Muscle of leg (tissue), 11 donors: ENCODE data around the gene ROBO2. TPM values are rescaled to one million over a fixed set of nuclear protein-coding genes. Genes with fewer than 3 reads are reported as not detected.

Source experiments
- DNase-seq: peaks from one replicate; pipeline ENCODE4 v3.0.0; 2013
- H3K27ac ChIP-seq: one replicate; pipeline ENCODE4 v1.5.1; 2013; ENCODE audit warnings: mild to moderate bottlenecking, low read length, control low read depth
- H3K27me3 ChIP-seq: one replicate; pipeline ENCODE4 v1.6.1; 2013; ENCODE audit warnings: low read length; ENCODE audit not compliant: control insufficient read depth, insufficient read depth
- H3K36me3 ChIP-seq: one replicate; pipeline ENCODE4 v1.6.1; 2013; ENCODE audit warnings: low read length; ENCODE audit not compliant: control insufficient read depth, insufficient read depth
- H3K4me1 ChIP-seq: one replicate; pipeline ENCODE4 v1.6.1; 2013; ENCODE audit warnings: low read length; ENCODE audit not compliant: control insufficient read depth, insufficient read depth
- H3K4me3 ChIP-seq: one replicate; pipeline ENCODE4 v1.5.1; 2013; ENCODE audit warnings: low read length, control low read depth
- H3K9me3 ChIP-seq: replicated peaks from 2 replicates; pipeline ENCODE4 v1.6.1; 2013; ENCODE audit warnings: low read depth, low read length; ENCODE audit not compliant: control insufficient read depth
- WGBS: methylation state at CpG from one replicate; pipeline ENCODE4 v1.1.5; 2013; ENCODE audit warnings: missing lambda C conversion rate; ENCODE audit not compliant: insufficient coverage; 5-methylcytosine and 5-hydroxymethylcytosine counted together
- polyA plus RNA-seq, 8 donors: library from polyadenylated mRNA; unstranded; fragments of 120-200 nt; gene quantifications; one replicate each; pipeline versions ENCODE4 v1.2.1 to v1.2.3, GENCODE V29; 2013; ENCODE audit warnings: inconsistent platforms in 1 of 8, low replicate concordance in 1 of 8; ENCODE audit not compliant: insufficient read length in 8 of 8, insufficient read depth in 1 of 8
- total RNA-seq: library from RNA; stranded (reverse); fragments of 120-200 nt; gene quantifications from one replicate; pipeline ENCODE4 v1.2.4, GENCODE V29; 2013

ROBO2 gene
- total and polyA plus RNA-seq, 9 donors: 2.8 to 14.6 (median 4.8) TPM

DNA sequence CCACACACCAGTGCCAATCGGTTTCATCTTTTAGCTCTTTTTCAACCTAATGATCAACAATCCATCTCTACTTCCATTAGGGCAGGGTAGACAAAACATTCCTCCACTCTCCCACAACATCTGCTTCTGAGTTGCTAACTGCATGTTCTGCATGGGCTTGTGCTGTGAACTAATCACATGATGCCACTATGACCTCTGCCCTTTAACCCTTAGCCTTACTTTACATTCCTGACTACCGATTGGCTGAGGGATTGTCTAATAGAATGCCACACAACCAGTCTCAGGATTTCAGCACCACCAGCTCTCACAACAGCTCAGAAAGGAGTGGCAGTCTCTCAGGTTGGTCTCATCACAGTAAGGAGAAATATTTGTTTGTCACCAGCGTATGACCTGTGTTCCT lies 562.8 kb downstream of the ROBO2 start:
- H3K9me3 ChIP-seq: no peaks in the 10 kb centered on the region
- no peaks in the 10 kb centered on the region for H3K36me3 ChIP-seq
- H3K4me3 ChIP-seq: no peak overlapping the region
- no CpG with 5 or more reads among the region's 3 CpGs for WGBS
- DNase-seq: no peak
- no peaks in the 10 kb centered on the region for H3K27me3 ChIP-seq
- no peaks in the 10 kb centered on the region for H3K4me1 ChIP-seq
- no peak overlapping the region for H3K27ac ChIP-seq

DNA sequence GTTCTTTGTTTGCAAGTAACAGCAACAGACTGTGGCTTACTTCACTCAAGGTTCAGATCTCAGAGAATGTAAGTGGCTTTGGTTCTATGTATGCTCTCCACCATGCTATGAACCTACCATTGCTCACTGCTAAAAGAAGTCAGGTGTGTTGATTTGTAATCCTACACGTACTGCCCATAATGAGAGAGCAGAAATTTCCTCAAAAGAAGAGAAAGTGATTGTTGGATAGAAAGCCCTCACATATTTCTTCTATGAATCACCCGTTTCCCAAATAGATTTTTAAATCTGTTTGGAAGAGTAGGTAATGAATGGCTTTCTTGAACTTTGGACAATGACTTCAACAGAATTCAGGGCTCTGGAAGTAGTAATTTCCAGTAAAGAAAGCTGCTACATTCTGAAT lies 565.4 kb downstream of the ROBO2 start:
- Histone ChIP-seq H3K4me1 (no peaks in the 10 kb centered on the region), H3K27ac (no peak overlapping the region), H3K36me3 (no peaks in the 10 kb centered on the region), H3K27me3 (no peaks in the 10 kb centered on the region), H3K4me3 (no peak overlapping the region), H3K9me3 (no peaks in the 10 kb centered on the region)
- no peak for DNase-seq
- WGBS: no CpG with 5 or more reads among the region's 2 CpGs

DNA sequence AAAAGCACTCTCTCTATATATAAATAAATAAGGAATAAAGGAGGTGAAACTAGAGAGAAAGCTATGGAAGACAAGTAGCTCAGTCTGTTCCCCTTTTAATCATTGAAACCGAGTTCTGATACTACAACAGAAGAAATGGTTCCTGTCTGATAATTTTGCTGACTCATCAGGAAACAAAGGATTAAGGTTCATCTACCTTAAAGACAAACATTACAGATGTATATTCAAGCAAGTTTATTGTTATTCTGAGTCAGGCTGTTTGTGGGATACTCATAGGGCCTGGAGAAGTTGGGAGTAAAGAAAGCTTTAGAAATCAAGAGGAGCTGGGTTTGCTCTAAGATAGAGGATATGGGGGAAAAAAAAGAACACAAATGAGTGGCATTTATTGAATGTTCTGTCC lies 566.0 kb downstream of the ROBO2 start:
- WGBS: no CpG with 5 or more reads among the region's 1 CpG
- H3K9me3 ChIP-seq: no peaks in the 10 kb centered on the region
- H3K4me3 ChIP-seq: no peak overlapping the region
- H3K4me1 ChIP-seq: no peaks in the 10 kb centered on the region
- H3K27ac ChIP-seq: no peak overlapping the region
- no peak for DNase-seq
- no peaks in the 10 kb centered on the region for H3K36me3 ChIP-seq
- H3K27me3 ChIP-seq: no peaks in the 10 kb centered on the region

DNA sequence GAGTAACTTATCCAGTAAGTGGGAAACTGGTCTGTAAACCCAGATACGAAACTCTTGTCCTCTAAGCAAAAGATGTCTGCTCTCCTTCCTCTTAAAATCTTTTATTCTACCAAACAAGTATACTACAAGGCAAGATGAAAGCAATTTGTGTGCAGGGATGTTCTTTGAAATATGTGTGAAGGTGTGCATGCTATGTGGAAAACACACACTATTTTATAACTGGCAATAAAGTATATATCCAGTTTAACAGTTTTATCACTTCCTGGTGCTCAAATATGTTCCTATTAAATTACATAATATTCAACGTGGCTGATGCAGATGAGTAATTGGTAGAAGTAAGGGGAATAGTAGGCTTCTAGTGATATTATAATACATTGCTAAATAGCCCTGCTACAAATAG lies 566.5 kb downstream of the ROBO2 start:
- no peak overlapping the region for H3K4me3 ChIP-seq
- no peak for DNase-seq
- no CpG with 5 or more reads among the region's 2 CpGs for WGBS

DNA sequence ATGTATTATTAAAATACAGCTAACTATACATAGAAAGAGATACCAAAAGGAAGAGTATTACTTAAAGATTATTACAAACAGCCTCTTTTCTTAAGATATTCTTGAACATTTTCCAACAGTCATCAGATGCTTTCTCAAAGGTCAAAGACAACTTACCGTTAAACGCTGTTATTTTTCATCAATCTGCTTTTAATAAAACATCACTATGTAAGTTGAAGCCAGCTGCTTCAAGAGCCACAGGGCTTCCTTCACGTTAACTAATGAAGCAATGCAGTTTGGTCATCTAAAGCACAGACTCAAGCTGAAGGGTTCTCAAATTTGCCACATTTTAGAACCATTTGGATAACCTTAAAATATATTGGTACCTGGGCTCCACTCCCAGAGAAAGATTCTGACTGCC lies 578.8 kb downstream of the ROBO2 start:
- Histone ChIP-seq H3K27me3 (no peaks in the 10 kb centered on the region), H3K9me3 (no peaks in the 10 kb centered on the region), H3K4me3 (no peak overlapping the region), H3K27ac (no peak overlapping the region), H3K4me1 (no peaks in the 10 kb centered on the region), H3K36me3 (no peaks in the 10 kb centered on the region)
- peak; percentile 20 for DNase-seq
- no CpG with 5 or more reads among the region's 3 CpGs for WGBS

More for the DNA sequence above, 566.5 kb downstream of the ROBO2 start:
- no peaks in the 10 kb centered on the region for H3K4me1 ChIP-seq
- H3K27me3 ChIP-seq: no peaks in the 10 kb centered on the region
- H3K36me3 ChIP-seq: no peaks in the 10 kb centered on the region
- no peak overlapping the region for H3K27ac ChIP-seq
- no peaks in the 10 kb centered on the region for H3K9me3 ChIP-seq

DNA sequence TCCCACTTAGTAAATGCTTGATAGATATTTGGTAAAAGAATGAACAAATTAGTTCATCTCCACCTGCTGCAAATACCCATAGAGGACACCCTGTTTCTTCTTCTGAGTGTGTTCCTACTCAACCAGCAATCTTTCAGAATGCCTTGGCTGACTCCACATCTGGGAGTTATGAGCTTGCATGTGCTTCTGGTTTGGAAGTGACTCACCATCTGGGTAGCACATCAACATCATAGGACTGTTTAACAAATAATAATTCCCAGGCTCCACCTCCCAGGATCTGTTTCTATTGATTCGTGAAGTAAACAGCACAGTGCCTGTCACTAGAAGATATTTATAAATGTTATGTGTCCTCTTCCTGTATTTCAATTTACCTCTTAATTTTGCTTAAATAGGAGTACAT lies 580.1 kb downstream of the ROBO2 start:
- no CpG with 5 or more reads among the region's 1 CpG for WGBS
- H3K27ac ChIP-seq: no peak overlapping the region

DNA sequence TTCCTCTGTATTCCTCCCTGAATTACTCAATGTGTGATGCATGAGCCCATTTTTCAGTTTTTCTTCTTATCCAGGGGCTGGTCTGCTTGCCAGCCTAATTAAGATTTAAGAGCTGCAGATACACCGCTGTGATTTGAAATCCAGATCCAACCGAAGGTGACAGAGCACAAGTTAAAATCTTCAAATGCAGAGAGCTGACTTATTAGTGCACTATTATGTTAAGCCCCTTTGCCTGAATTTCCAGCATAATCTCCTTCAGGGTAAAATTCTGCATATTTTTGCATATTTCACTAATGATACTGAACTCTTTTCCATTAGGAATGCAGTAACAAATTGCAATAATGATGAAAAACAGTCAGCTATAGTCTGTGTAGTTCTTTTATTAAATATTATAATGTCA lies 583.6 kb downstream of the ROBO2 start:
- H3K27me3 ChIP-seq: no peaks in the 10 kb centered on the region
- H3K4me3 ChIP-seq: no peak overlapping the region
- DNase-seq: no peak
- no peak overlapping the region for H3K27ac ChIP-seq
- no peaks in the 10 kb centered on the region for H3K4me1 ChIP-seq
- WGBS: 60% methylated on average over 1 of the region's 2 CpGs
- no peaks in the 10 kb centered on the region for H3K9me3 ChIP-seq
- no peaks in the 10 kb centered on the region for H3K36me3 ChIP-seq

More for the DNA sequence above, 580.1 kb downstream of the ROBO2 start:
- no peak overlapping the region for H3K4me3 ChIP-seq
- no peaks in the 10 kb centered on the region for H3K27me3 ChIP-seq
- H3K9me3 ChIP-seq: no peaks in the 10 kb centered on the region
- H3K4me1 ChIP-seq: no peaks in the 10 kb centered on the region
- DNase-seq: peak; percentile 32
- H3K36me3 ChIP-seq: no peaks in the 10 kb centered on the region

DNA sequence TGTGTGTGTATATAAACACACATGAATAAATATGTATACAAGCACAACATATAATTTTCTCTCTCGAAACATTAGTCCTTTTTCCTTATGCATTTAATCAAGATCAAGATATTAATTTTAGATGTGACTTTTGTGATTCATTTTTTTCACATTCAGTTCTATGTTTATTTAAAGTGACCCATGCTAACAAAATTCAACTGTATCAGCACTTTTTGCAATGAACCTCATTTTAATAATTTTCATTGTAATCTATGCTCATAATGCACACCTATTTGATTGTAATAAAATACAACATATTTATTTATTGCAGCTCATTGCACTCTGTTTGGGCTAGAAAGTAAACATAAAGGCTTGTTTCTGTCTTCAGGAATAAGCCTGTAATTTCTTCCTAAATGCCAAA lies 586.3 kb downstream of the ROBO2 start:
- Histone ChIP-seq H3K4me1 (no peaks in the 10 kb centered on the region), H3K27me3 (no peaks in the 10 kb centered on the region), H3K9me3 (no peaks in the 10 kb centered on the region), H3K27ac (no peak overlapping the region), H3K4me3 (no peak overlapping the region), H3K36me3 (no peaks in the 10 kb centered on the region)
- DNase-seq: no peak
- WGBS: no CpG with 5 or more reads among the region's 1 CpG

DNA sequence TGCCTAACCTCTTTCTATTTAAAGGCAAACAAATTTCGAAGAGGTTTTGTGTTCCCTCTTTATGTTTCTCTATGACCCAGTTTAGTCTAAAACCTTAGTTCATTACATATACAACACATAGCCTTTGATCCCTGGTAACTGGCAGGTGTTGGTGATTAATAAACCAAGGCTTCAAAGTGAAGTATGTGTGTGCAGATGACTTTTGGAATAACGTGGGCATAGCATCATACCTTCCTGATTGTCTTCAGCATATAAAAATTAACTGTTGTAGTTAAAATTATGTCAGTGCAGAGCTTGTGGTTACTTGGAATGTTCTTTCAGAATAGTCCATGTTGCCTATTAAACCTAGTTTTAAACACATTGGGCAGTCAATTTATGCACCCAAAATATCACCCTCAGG lies 608.3 kb downstream of the ROBO2 start:
- no peaks in the 10 kb centered on the region for H3K4me1 ChIP-seq
- H3K9me3 ChIP-seq: no peaks in the 10 kb centered on the region
- no peaks in the 10 kb centered on the region for H3K27me3 ChIP-seq
- no peak overlapping the region for H3K4me3 ChIP-seq
- no CpG with 5 or more reads among the region's 2 CpGs for WGBS
- no peaks in the 10 kb centered on the region for H3K36me3 ChIP-seq
- no peak for DNase-seq
- no peak overlapping the region for H3K27ac ChIP-seq

DNA sequence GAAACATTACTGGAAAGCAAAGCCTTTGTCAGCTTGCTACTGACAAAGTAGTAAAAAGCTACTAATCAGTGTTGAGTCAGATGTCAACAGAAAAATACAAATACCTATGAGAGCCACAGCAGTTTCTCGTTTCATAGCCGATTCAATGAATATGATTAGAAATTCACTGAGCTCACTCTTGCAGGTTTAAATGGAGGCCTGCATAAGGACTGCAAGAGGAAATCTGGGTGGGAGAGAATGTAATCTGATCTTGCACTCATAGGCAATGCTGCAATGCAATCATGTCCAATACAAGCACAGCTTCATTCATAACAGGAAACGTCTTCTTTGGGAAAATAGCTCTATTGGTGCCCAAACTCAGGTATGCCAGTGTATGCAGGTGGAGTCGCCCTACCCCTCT lies 608.8 kb downstream of the ROBO2 start:
- Histone ChIP-seq H3K27ac (no peak overlapping the region), H3K36me3 (no peaks in the 10 kb centered on the region), H3K4me3 (no peak overlapping the region), H3K27me3 (no peaks in the 10 kb centered on the region), H3K9me3 (no peaks in the 10 kb centered on the region), H3K4me1 (no peaks in the 10 kb centered on the region)
- DNase-seq: no peak
- no CpG with 5 or more reads among the region's 4 CpGs for WGBS

DNA sequence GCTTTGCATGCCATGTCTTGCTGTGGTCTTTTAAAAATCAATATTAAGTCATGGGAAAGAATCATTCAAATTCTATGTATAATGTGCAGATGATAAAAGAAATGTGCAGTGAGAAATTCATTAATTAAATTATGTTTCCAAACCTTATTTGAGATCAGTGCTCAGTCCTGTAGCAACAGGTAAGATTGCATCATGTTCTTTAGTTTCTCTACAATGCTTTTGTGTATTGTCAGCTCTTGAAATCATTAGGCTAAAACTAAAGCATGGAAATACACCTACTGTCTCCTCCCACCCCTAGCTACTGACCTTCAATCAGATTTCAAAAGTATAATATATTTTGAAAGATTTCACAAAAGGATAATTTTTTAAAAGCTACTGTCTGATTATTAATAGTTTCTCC lies 612.7 kb downstream of the ROBO2 start:
- H3K4me1 ChIP-seq: no peaks in the 10 kb centered on the region
- no peaks in the 10 kb centered on the region for H3K36me3 ChIP-seq
- H3K27ac ChIP-seq: no peak overlapping the region
- no peaks in the 10 kb centered on the region for H3K9me3 ChIP-seq
- no peak for DNase-seq
- H3K4me3 ChIP-seq: no peak overlapping the region
- no peaks in the 10 kb centered on the region for H3K27me3 ChIP-seq
